HG03354 (cell line): ENCODE measurements around the gene ACLY.

ENCODE experiments used
- ATAC-seq: cut with Tn5 transposase; IDR thresholded peaks from one replicate; pipeline ENCODE4 v1.9.1; 2021; ENCODE audit warnings: mild to moderate bottlenecking; ENCODE audit not compliant: unreplicated experiment, poor library complexity, severe bottlenecking

Gene ACLY

GRCh38 chr17:41914358-41914766, 4.4 kb downstream of the ACLY start:
- no peak for ATAC-seq

- ATAC-seq: no peak
Measured at GRCh38 chr17:41913798-41914197, 5.0 kb downstream of the ACLY start.

- no peak for ATAC-seq
Measured at GRCh38 chr17:41912925-41913324, 5.8 kb downstream of the ACLY start.

GRCh38 chr17:41910701-41911391, 7.9 kb downstream of the ACLY start:
- no peak for ATAC-seq

- no peak for ATAC-seq
Measured at GRCh38 chr17:41909088-41909487, 9.7 kb downstream of the ACLY start.

- ATAC-seq: no peak
Measured at GRCh38 chr17:41907633-41908539, 10.9 kb downstream of the ACLY start.

- ATAC-seq: no peak
Measured at GRCh38 chr17:41907185-41907556, 11.6 kb downstream of the ACLY start.

- ATAC-seq: no peak
Measured at GRCh38 chr17:41906465-41907184, 12.1 kb downstream of the ACLY start.

- ATAC-seq: no peak
Measured at GRCh38 chr17:41905172-41905571, 13.6 kb downstream of the ACLY start.

- no peak for ATAC-seq
Measured at GRCh38 chr17:41904242-41904841, 14.4 kb downstream of the ACLY start.

- ATAC-seq: no peak
Measured at GRCh38 chr17:41901646-41902045, 17.1 kb downstream of the ACLY start.

GRCh38 chr17:41896726-41897125, 22.0 kb downstream of the ACLY start:
- ATAC-seq: no peak

- ATAC-seq: no peak
Measured at GRCh38 chr17:41895617-41896016, 23.1 kb downstream of the ACLY start.

- ATAC-seq: no peak
Measured at GRCh38 chr17:41894791-41895331, 23.9 kb downstream of the ACLY start.

- no peak for ATAC-seq
Measured at GRCh38 chr17:41893384-41893783, 25.4 kb downstream of the ACLY start.

- no peak for ATAC-seq
Measured at GRCh38 chr17:41892021-41892376, 26.8 kb downstream of the ACLY start.

- ATAC-seq: no peak
Measured at GRCh38 chr17:41891135-41892020, 27.4 kb downstream of the ACLY start.

- ATAC-seq: no peak
Measured at GRCh38 chr17:41888332-41888965, 30.3 kb downstream of the ACLY start.

GRCh38 chr17:41885733-41886132, 33.0 kb downstream of the ACLY start:
- ATAC-seq: no peak
